PC-9 (cell line): ENCODE results near the gene POMT2.

Experiments
- CTCF ChIP-seq: fragments of 200-600 bp; sonication (generic); conservative IDR thresholded peaks from 2 replicates; pipeline ENCODE4 v1.6.1; 2017; ENCODE audit warnings: mixed run types, antibody characterized with exemption, mild to moderate bottlenecking, moderate library complexity
- EZH2 ChIP-seq: fragments of 200-600 bp; sonication (generic); IDR thresholded peaks from 2 replicates; pipeline ENCODE4 v1.8.0; 2017; ENCODE audit warnings: antibody characterized with exemption, low read depth

- TF ChIP-seq CTCF (no peak), EZH2 (no peak)
These were observed 9.5 kb downstream of the POMT2 start for GRCh38 chr14:77311217-77311616.
